GM12878 (cell line): ENCODE results near the gene PCED1B. TPM values are rescaled to one million over a fixed set of nuclear protein-coding genes. Genes with fewer than 3 reads are reported as not detected.

Experiments used
- ATAC-seq: fragments of 200-7000 bp; cut with Tn5 transposase; 3 replicates; pipeline ENCODE4 v1.9.1; 2020; ENCODE audit warnings: mild to moderate bottlenecking, moderate library complexity
- BruUV-seq: library from RNA; stranded (reverse); fragments of 400-500 nt; replicated peaks from 2 replicates; lab custom pipeline; 2021; lab: Mats Ljungman, UMichigan
- CTCF ChIA-PET: fragments of 300-600 bp; sonication (Branson Sonifier 250); formaldehyde crosslinking; extraction: SDS; loops from one replicate; lab custom pipeline; 2021; ENCODE audit warnings: inconsistent platforms; lab: Yijun Ruan, JAX
- POLR2A ChIA-PET: fragments of 350-600 bp; formaldehyde crosslinking; extraction: SDS; loops from one replicate; lab custom pipeline; 2021; ENCODE audit warnings: inconsistent platforms; lab: Charles Lee
- RAD21 ChIA-PET: fragments of 300-600 bp; sonication (Branson Sonifier 250); formaldehyde crosslinking; loops from one replicate; lab custom pipeline; 2023; ENCODE audit warnings: antibody characterized with exemption; ENCODE audit not compliant: unreplicated experiment; lab: Charles Lee
- SMC1A ChIA-PET: fragments of 300-600 bp; sonication (Branson Sonifier 250); formaldehyde crosslinking; loops from one replicate; lab custom pipeline; 2023; ENCODE audit not compliant: unreplicated experiment, uncharacterized antibody; lab: Charles Lee
- DNase-seq: peaks from one replicate; pipeline ENCODE4 v3.0.0-alpha.2; 2011; ENCODE audit warnings: low read depth, low spot score
- FAIRE-seq: peaks from 3 replicates; lab custom pipeline; 2011; peaks lifted over from hg19 to GRCh38; lab: Jason Lieb, UNC
- H2AFZ ChIP-seq: 2 replicates; pipeline ENCODE4 v1.6.0; 2011; ENCODE audit warnings: low read depth, low read length, control low read depth; ENCODE audit not compliant: control insufficient read depth
- H3K27ac ChIP-seq: 2 replicates; pipeline ENCODE4 v1.5.1; 2011; ENCODE audit warnings: control low read depth; ENCODE audit not compliant: control insufficient read depth, insufficient read depth
- H3K27me3 ChIP-seq, 2 experiments: replicated peaks in 1 of 2; 2 replicates each; pipeline versions ENCODE4 v1.6.0 to v1.6.1; 2011; ENCODE audit warnings: low read length in 1 of 2; ENCODE audit not compliant: control insufficient read depth in 2 of 2, insufficient read depth in 2 of 2
- H3K36me3 ChIP-seq, 2 experiments: 2 replicates each; pipeline ENCODE4 v1.5.1; 2011; ENCODE audit warnings: low read length in 1 of 2; ENCODE audit not compliant: control insufficient read depth in 2 of 2, insufficient read depth in 2 of 2
- H3K4me1 ChIP-seq: 2 replicates; pipeline ENCODE4 v1.6.1; 2011; ENCODE audit warnings: mild to moderate bottlenecking, low read length, moderate library complexity, mixed read lengths; ENCODE audit not compliant: control insufficient read depth, insufficient read depth
- H3K4me2 ChIP-seq: 2 replicates; pipeline ENCODE4 v1.6.0; 2011; ENCODE audit warnings: control low read depth; ENCODE audit not compliant: control insufficient read depth, insufficient read depth
- H3K4me3 ChIP-seq: fragments of 200-600 bp; sonication (generic); 2 replicates; pipeline ENCODE4 v1.5.1; 2016
- H3K79me2 ChIP-seq: 2 replicates; pipeline ENCODE4 v1.6.0; 2011; ENCODE audit warnings: low read length; ENCODE audit not compliant: control insufficient read depth, insufficient read depth
- H3K9ac ChIP-seq: 2 replicates; pipeline ENCODE4 v1.8.0; 2011; ENCODE audit warnings: low read length, control low read depth, mixed read lengths; ENCODE audit not compliant: control insufficient read depth, insufficient read depth
- H3K9me3 ChIP-seq: replicated peaks from 3 replicates; pipeline ENCODE4 v1.5.1; 2011; ENCODE audit warnings: mild to moderate bottlenecking, low read length; ENCODE audit not compliant: control insufficient read depth, insufficient read depth
- H4K20me1 ChIP-seq: 2 replicates; pipeline ENCODE4 v1.6.0; 2011; ENCODE audit not compliant: control insufficient read depth, insufficient read depth
- IRF4 ChIP-seq: IDR thresholded peaks from 2 replicates; pipeline ENCODE4 v1.6.1; 2011; ENCODE audit warnings: low read depth, low read length
- KAT2A ChIP-seq: conservative IDR thresholded peaks from 2 replicates; pipeline ENCODE4 v1.6.1; 2011; ENCODE audit warnings: low read depth, low read length; ENCODE audit not compliant: control insufficient read depth
- NFXL1 ChIP-seq: fragments of 450-650 bp; IDR thresholded peaks from 2 replicates; pipeline ENCODE4 v1.6.1; 2017; ENCODE audit warnings: antibody characterized with exemption, mild to moderate bottlenecking, borderline replicate concordance
- RBBP5 ChIP-seq: fragments of 200-600 bp; sonication (generic); conservative IDR thresholded peaks from 2 replicates; pipeline ENCODE4 v1.6.1; 2016
- RCOR1 ChIP-seq: conservative IDR thresholded peaks from 2 replicates; pipeline ENCODE4 v1.6.1; 2012; ENCODE audit warnings: low read depth, low read length, improper control_type of control experiment
- YBX1 ChIP-seq: fragments of 450-650 bp; IDR thresholded peaks from 2 replicates; pipeline ENCODE4 v1.6.1; 2016; ENCODE audit warnings: antibody characterized with exemption
- WGBS: methylation state at CpG from one replicate; pipeline ENCODE4 v1.1.6; 2016; ENCODE audit warnings: low lambda C conversion rate; ENCODE audit not compliant: insufficient replicate concordance, insufficient coverage; ENCODE audit errors: missing lambda C conversion rate; 5-methylcytosine and 5-hydroxymethylcytosine counted together
- in situ Hi-C: fragments of 300-500 bp; cut with MboI; formaldehyde crosslinking; loops from 9 replicates; pipeline ENCODE4 v1.14.3; 2018; ENCODE audit warnings: mixed read lengths
- intact Hi-C: fragments of 100-400 bp; cut with micrococcal nuclease; formaldehyde crosslinking; loops from one replicate; pipeline ENCODE4 v1.14.2; 2022; ENCODE audit not compliant: unreplicated experiment
- polyA plus RNA-seq, 11 experiments: library from polyadenylated mRNA; depleted of rRNA in 4 of 11; unstranded in 6 of 11; stranded (reverse) in 5 of 11; fragments of >200 nt; fragmentation: Nextera tagmentation in 4 of 11; fragmentation: Illumina TruSeq in 1 of 11; extraction: Ambion mirVana in 4 of 11; extraction: Trizol in 1 of 11; gene quantifications; 1 replicate in 1 of 11; 2 replicates in 10 of 11; pipeline versions ENCODE4 v1.2.1 to v1.2.3, GENCODE V29; 2011 to 2016; ENCODE audit warnings: inconsistent platforms in 2 of 11, missing spikeins in 2 of 11, low read depth in 1 of 11
- total RNA-seq, 4 experiments: library from RNA; depleted of rRNA in 3 of 4; stranded (reverse); fragments of >200 nt in 3 of 4; fragmentation: Illumina TruSeq in 1 of 4; extraction: Trizol in 1 of 4; gene quantifications; 2 replicates each; pipeline versions ENCODE4 v1.2.1 to v1.2.3, GENCODE V29; 2013 to 2021
- TF ChIP-seq, protein P1 (sequence below): fragments of 450-650 bp; IDR thresholded peaks from 2 replicates; pipeline ENCODE4 v1.6.1; 2016; ENCODE audit warnings: mild to moderate bottlenecking
- TF ChIP-seq, protein P2 (sequence below): fragments of 450-650 bp; IDR thresholded peaks from 2 replicates; pipeline ENCODE4 v1.6.1; 2017; ENCODE audit warnings: mild to moderate bottlenecking, moderate library complexity
- TF ChIP-seq, protein P3 (sequence below): IDR thresholded peaks from 2 replicates; pipeline ENCODE4 v1.6.1; 2012; ENCODE audit warnings: low read depth, low read length, improper control_type of control experiment

PCED1B gene
- total and polyA plus RNA-seq, 10 of the 15 experiments (the other 5 are each of a cell fraction or from before 2014, with no cell fraction given), result 0.80 to 8.8 (median 3.0) TPM

DNA sequence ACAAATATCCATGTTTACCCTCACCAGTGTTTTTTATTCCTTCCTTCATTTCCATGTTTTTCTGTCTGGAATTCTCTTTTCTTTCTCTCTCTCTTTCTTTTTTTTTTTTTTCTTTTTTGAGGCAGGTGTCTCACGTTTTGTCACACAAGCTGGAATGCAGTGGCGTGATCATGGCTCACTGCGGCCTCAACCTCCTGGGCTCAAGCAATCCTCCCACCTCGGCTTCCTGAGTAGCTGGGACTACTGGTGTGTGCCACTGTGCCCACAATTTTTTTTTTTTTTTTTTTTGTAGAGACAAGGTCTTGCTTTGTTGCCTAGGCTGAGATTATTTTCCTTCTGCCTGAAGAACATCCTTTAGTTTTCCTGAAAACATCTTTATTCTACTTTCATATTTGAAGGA, 15.4 kb downstream of the PCED1B start:
- RAD21 ChIA-PET, result no interaction called here
- no peak for FAIRE-seq
- POLR2A ChIA-PET, result interaction anchor here (0.7 kb wide), 1 partner anchor 25 kb away, joined by 3 read pairs; no protein-coding TSS in a partner anchor
- Histone ChIP-seq H3K4me1 (no peaks in the 10 kb centered on the region), H3K9ac (no peak overlapping the region), H3K9me3 (no peaks in the 10 kb centered on the region), H3K27me3 (no peaks in the 10 kb centered on the region; a peak in 2 of 4 replicates), H2AFZ (no peak overlapping the region), H3K79me2 (no peaks in the 10 kb centered on the region), H4K20me1 (no peaks in the 10 kb centered on the region), H3K36me3 (no peaks in the 10 kb centered on the region), H3K4me2 (no peak overlapping the region), H3K27ac (no peak overlapping the region), H3K4me3 (no peak overlapping the region)
- SMC1A ChIA-PET, result interaction anchor here (0.9 to 1.4 kb wide), 3 partner anchors 123 to 471 kb away, joined by 3 to 4 read pairs (median 4); no protein-coding TSS in a partner anchor
- WGBS, result 61% methylated on average over 3 of the region's 4 CpGs
- no TSS peak for BruUV-seq
- no peak for DNase-seq
- ATAC-seq, result no peak
- TF ChIP-seq, protein P1, sequence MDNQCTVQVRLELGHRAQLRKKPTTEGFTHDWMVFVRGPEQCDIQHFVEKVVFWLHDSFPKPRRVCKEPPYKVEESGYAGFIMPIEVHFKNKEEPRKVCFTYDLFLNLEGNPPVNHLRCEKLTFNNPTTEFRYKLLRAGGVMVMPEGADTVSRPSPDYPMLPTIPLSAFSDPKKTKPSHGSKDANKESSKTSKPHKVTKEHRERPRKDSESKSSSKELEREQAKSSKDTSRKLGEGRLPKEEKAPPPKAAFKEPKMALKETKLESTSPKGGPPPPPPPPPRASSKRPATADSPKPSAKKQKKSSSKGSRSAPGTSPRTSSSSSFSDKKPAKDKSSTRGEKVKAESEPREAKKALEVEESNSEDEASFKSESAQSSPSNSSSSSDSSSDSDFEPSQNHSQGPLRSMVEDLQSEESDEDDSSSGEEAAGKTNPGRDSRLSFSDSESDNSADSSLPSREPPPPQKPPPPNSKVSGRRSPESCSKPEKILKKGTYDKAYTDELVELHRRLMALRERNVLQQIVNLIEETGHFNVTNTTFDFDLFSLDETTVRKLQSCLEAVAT, result no peak
- in situ Hi-C loops, result no loop called here
- intact Hi-C loops, result no loop called here
- CTCF ChIA-PET, result interaction anchor here (0.7 to 0.9 kb wide), 2 partner anchors 25 to 50 kb away, joined by 3 to 4 read pairs; no protein-coding TSS in a partner anchor

DNA sequence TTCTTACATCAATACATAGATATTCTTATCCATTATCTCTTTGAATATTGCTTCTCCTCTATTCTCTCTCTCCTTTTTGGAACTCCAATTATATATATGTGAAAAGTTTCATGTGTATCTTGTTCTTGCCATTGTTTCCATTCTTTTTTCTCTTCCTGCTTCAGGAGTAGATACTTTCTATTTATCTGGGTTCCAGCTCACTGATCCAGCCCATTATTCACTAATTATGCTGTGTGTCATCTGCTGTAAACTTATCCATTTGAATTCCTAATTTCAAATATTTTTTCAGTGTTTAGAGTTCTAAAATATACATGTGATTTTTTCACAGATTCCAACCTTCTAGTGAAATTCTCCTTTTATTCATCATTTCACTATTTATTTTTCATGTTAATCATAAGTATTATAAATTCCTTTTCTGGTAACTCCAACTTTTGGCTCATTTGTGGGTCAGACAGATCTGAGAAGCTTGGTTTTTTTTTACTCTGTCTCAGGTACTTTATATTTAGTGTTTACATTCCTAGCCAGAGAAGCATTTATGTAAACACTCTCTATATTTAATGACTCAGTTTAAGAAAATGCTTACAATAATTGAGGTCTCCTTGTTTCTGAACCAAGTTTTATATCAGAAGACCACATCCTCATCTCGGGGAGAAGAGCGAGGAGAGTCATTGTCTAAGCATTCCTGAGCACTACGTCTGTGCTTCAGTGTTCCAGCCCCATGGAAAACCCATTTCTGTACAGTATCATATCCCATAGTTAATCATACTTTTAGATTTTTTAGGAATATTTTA, 16.2 kb downstream of the PCED1B start:
- no peak overlapping the region for H3K9ac ChIP-seq
- DNase-seq (no peak), ATAC-seq (no peak), FAIRE-seq (no peak)
- 40% methylated on average over 3 of the region's 3 CpGs for WGBS
- no peaks in the 10 kb centered on the region for H4K20me1 ChIP-seq
- intact Hi-C loops, result no loop called here
- in situ Hi-C loops, result no loop called here
- H3K27me3 ChIP-seq, result no peaks in the 10 kb centered on the region; a peak in 2 of 4 replicates
- H3K4me1 ChIP-seq, result no peaks in the 10 kb centered on the region
- no peaks in the 10 kb centered on the region for H3K79me2 ChIP-seq
- no peak overlapping the region for H3K4me2 ChIP-seq
- no peaks in the 10 kb centered on the region for H3K9me3 ChIP-seq
- POLR2A ChIA-PET, result no interaction called here
- H3K27ac ChIP-seq, result no peak overlapping the region
- CTCF ChIA-PET, result interaction anchor here (0.7 to 1.6 kb wide), 4 partner anchors 10 to 49 kb away, joined by 3 to 4 read pairs (median 4); no protein-coding TSS in a partner anchor
- H3K36me3 ChIP-seq, result no peaks in the 10 kb centered on the region
- SMC1A ChIA-PET, result interaction anchor here (0.9 to 1.2 kb wide), 4 partner anchors 13 to 470 kb away, joined by 3 to 4 read pairs (median 4); no protein-coding TSS in a partner anchor
- RAD21 ChIA-PET, result no interaction called here
- H2AFZ ChIP-seq, result no peak overlapping the region
- no peak overlapping the region for H3K4me3 ChIP-seq
- no TSS peak for BruUV-seq
- TF ChIP-seq RBBP5 (no peak), IRF4 (no peak), KAT2A (no peak), YBX1 (no peak), NFXL1 (no peak), RCOR1 (no peak)
- TF ChIP-seq, protein P2, sequence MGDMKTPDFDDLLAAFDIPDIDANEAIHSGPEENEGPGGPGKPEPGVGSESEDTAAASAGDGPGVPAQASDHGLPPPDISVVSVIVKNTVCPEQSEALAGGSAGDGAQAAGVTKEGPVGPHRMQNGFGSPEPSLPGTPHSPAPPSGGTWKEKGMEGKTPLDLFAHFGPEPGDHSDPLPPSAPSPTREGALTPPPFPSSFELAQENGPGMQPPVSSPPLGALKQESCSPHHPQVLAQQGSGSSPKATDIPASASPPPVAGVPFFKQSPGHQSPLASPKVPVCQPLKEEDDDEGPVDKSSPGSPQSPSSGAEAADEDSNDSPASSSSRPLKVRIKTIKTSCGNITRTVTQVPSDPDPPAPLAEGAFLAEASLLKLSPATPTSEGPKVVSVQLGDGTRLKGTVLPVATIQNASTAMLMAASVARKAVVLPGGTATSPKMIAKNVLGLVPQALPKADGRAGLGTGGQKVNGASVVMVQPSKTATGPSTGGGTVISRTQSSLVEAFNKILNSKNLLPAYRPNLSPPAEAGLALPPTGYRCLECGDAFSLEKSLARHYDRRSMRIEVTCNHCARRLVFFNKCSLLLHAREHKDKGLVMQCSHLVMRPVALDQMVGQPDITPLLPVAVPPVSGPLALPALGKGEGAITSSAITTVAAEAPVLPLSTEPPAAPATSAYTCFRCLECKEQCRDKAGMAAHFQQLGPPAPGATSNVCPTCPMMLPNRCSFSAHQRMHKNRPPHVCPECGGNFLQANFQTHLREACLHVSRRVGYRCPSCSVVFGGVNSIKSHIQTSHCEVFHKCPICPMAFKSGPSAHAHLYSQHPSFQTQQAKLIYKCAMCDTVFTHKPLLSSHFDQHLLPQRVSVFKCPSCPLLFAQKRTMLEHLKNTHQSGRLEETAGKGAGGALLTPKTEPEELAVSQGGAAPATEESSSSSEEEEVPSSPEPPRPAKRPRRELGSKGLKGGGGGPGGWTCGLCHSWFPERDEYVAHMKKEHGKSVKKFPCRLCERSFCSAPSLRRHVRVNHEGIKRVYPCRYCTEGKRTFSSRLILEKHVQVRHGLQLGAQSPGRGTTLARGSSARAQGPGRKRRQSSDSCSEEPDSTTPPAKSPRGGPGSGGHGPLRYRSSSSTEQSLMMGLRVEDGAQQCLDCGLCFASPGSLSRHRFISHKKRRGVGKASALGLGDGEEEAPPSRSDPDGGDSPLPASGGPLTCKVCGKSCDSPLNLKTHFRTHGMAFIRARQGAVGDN, result no peak
- TF ChIP-seq, protein P3, sequence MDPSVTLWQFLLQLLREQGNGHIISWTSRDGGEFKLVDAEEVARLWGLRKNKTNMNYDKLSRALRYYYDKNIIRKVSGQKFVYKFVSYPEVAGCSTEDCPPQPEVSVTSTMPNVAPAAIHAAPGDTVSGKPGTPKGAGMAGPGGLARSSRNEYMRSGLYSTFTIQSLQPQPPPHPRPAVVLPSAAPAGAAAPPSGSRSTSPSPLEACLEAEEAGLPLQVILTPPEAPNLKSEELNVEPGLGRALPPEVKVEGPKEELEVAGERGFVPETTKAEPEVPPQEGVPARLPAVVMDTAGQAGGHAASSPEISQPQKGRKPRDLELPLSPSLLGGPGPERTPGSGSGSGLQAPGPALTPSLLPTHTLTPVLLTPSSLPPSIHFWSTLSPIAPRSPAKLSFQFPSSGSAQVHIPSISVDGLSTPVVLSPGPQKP, result no peak
